B cell (primary cell): ENCODE results near the gene THSD7A.

Experiments used
- CTCF ChIP-seq: fragments of 200-600 bp; IDR thresholded peaks from one replicate; pipeline ENCODE4 v1.8.0; 2022; ENCODE audit warnings: antibody characterized with exemption, mild to moderate bottlenecking
- EZH2 ChIP-seq: IDR thresholded peaks from 2 replicates; pipeline ENCODE4 v1.6.1; 2012; ENCODE audit warnings: borderline replicate concordance, low read depth, mild to moderate bottlenecking, moderate library complexity, low read length; ENCODE audit not compliant: insufficient read depth, poor library complexity, severe bottlenecking

GRCh38 chr7:11456574-11456973 lies 375.4 kb downstream of the THSD7A start:
- TF ChIP-seq CTCF (no peak), EZH2 (no peak)
